Activated CD4-positive, alpha-beta memory T cell treated with anti-CD3 and anti-CD28 coated beads for 36 hours (primary cell): ENCODE measurements around the gene CCS. TPM values are rescaled to one million over a fixed set of nuclear protein-coding genes. Genes with fewer than 3 reads are reported as not detected.

Experiments used
- CTCF ChIA-PET: fragments of 350-600 bp; sonication (Branson Sonifier 250); formaldehyde crosslinking; loops from one replicate; lab custom pipeline; 2021; ENCODE audit warnings: antibody characterized with exemption, inconsistent platforms; lab: Charles Lee
- POLR2A ChIA-PET: fragments of 350-600 bp; sonication (Branson Sonifier 250); formaldehyde crosslinking; loops from one replicate; lab custom pipeline; 2021; ENCODE audit warnings: antibody characterized with exemption; lab: Charles Lee
- DNase-seq: peaks from one replicate; pipeline ENCODE4 v3.0.0-alpha.2; 2020
- H3K27ac Mint-ChIP-seq: one replicate; pipeline ENCODE4 v1.8.0; 2021; ENCODE audit warnings: mixed read lengths
- H3K27me3 Mint-ChIP-seq: one replicate; pipeline ENCODE4 v1.8.0; 2021; ENCODE audit warnings: mixed read lengths
- H3K36me3 Mint-ChIP-seq: one replicate; pipeline ENCODE4 v1.8.0; 2021; ENCODE audit warnings: mixed read lengths
- H3K4me1 Mint-ChIP-seq: one replicate; pipeline ENCODE4 v1.8.0; 2021; ENCODE audit warnings: low read depth, mixed read lengths
- H3K4me3 Mint-ChIP-seq: one replicate; pipeline ENCODE4 v1.8.0; 2021; ENCODE audit warnings: mild to moderate bottlenecking, mixed read lengths
- H3K9me3 Mint-ChIP-seq: one replicate; pipeline ENCODE4 v1.8.0; 2021; ENCODE audit warnings: mixed read lengths
- intact Hi-C: fragments of 100-400 bp; cut with micrococcal nuclease; formaldehyde crosslinking; loops from one replicate; pipeline ENCODE4 v1.15.1; 2023
- total RNA-seq, 2 experiments: library from RNA; stranded (reverse); gene quantifications; one replicate each; pipeline ENCODE4 v1.2.3, GENCODE V29; 2021

The CCS gene
- total RNA-seq, 2 experiments from 2014 or later, result 24.2 to 26.9 TPM

DNA sequence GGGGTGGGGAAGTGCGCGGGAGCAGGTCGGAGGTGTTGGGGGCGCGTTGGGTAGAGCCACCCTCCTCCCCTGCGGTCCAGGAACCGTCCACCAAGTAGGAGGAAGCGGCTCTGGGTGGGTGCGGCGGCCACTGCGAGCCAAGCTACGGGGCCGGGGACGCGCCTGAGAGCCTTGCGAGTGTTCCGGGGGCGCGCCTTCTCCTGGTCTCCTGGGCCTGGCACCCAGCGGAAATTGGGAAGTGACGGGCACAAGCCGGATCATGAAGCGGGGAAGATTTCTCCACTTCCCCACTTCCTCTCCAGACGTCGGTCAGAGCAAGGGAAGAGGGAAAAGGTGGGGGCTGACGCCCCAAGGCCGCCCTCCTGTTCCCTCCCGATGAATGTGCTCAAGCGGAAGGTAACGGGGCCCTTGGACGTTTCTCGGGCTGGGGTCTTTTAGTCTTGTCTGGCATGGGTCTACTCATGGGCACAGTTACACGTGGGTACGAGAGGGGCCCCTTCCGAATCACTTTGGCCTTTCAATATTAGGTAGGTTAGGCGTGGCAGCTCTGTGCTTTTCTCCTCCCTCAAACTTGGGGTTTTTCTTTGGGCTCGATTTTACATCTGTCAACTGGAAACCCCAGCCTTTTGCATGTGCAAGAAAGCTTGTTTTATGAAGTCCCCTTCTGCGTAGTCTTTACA is 24.3 kb downstream of the CCS start:
- Mint-ChIP-seq H3K9me3 (no peaks in the 10 kb centered on the region), H3K27ac (peak overlapping the region; percentile 94), H3K27me3 (no peaks in the 10 kb centered on the region), H3K36me3 (peaks cover 54% of the 10 kb centered on the region), H3K4me1 (peaks cover 42% of the 10 kb centered on the region), H3K4me3 (peak overlapping the region; percentile 91)
- ChIA-PET POLR2A (interaction anchor here (0.7 to 10.8 kb wide), 20 partner anchors 8 to 727 kb away, joined by 3 to 140 read pairs (median 4); partner anchors contain the start of genes CCDC87, CCS, CTSF and DPP3), CTCF (interaction anchor here (0.6 to 3.1 kb wide), 6 partner anchors 21 to 203 kb away, joined by 3 to 23 read pairs (median 7); partner anchors contain the start of genes CCDC87, CCS, RBM4 and RBM4B)
- intact Hi-C loops, result loop anchor here (1.0 to 5.0 kb wide), 2 partner anchors 21 to 225 kb away; partner anchors contain the start of genes RBM4 and RCE1
- peak; percentile 51 for DNase-seq

DNA sequence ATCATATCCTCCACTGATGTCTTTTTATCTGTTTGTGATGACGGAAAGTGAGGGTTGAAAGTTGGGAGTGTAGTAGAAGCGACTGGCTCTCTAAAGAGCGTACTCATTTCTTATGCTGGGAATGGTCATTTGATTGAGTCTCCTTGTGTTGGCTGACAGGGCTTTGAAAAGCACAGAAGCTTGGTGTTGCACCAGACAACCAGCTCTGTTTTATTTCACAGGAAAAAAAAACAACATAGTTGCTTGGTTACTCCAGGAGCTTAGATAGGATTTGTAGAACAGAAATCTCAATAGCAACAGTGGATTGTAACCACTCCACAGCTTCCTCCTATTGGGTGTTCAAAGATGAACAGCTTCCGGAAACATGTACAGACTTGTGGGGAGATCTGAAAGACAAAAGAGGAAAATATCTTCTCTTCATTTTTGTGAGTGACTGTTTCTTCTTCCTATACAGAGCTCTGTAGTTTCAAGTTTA is 26.1 kb downstream of the CCS start:
- H3K4me1 Mint-ChIP-seq, result peaks cover 60% of the 10 kb centered on the region
- ChIA-PET POLR2A (interaction anchor here (0.6 to 10.8 kb wide), 3 partner anchors 20 to 58 kb away, joined by 3 to 140 read pairs (median 7); partner anchors contain the start of genes RBM4 and RBM4B), CTCF (interaction anchor here (1.0 to 3.1 kb wide), 5 partner anchors 18 to 59 kb away, joined by 3 to 23 read pairs (median 8); partner anchors contain the start of genes CCDC87, CCS and RBM4B)
- no peak for DNase-seq
- intact Hi-C loops, result loop anchor here (5.0 kb wide), 1 partner anchor 223 kb away; the partner anchor contains the start of gene RCE1
- H3K27ac Mint-ChIP-seq, result peak overlapping the region; percentile 94
- H3K36me3 Mint-ChIP-seq, result peaks cover 72% of the 10 kb centered on the region
- H3K4me3 Mint-ChIP-seq, result peak overlapping the region; percentile 91
- H3K27me3 Mint-ChIP-seq, result no peaks in the 10 kb centered on the region
- H3K9me3 Mint-ChIP-seq, result no peaks in the 10 kb centered on the region

DNA sequence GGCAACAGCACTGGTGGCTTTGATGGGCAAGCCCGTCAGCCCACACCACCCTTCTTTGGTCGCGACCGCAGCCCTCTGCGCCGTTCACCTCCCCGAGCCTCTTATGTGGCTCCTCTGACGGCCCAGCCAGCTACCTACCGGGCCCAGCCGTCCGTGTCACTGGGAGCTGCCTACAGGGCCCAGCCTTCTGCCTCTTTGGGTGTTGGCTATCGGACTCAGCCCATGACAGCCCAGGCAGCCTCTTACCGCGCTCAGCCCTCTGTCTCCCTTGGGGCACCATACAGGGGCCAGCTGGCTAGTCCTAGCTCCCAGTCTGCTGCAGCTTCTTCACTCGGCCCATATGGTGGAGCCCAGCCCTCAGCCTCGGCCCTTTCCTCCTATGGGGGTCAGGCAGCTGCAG is 31.5 kb downstream of the CCS start:
- Mint-ChIP-seq H3K4me3 (no peak overlapping the region), H3K27ac (no peak overlapping the region), H3K27me3 (no peaks in the 10 kb centered on the region), H3K36me3 (peaks cover 84% of the 10 kb centered on the region), H3K9me3 (no peaks in the 10 kb centered on the region), H3K4me1 (peaks cover 62% of the 10 kb centered on the region)
- no peak for DNase-seq
- intact Hi-C loops, result no loop called here
- ChIA-PET CTCF (interaction anchor here (1.7 kb wide), 1 partner anchor 14 kb away, joined by 6 read pairs; the partner anchor contains the start of gene RBM4), POLR2A (interaction anchor here (1.0 to 10.8 kb wide), 4 partner anchors 8 to 19 kb away, joined by 3 to 140 read pairs (median 6); partner anchors contain the start of genes RBM14 and RBM4)

DNA sequence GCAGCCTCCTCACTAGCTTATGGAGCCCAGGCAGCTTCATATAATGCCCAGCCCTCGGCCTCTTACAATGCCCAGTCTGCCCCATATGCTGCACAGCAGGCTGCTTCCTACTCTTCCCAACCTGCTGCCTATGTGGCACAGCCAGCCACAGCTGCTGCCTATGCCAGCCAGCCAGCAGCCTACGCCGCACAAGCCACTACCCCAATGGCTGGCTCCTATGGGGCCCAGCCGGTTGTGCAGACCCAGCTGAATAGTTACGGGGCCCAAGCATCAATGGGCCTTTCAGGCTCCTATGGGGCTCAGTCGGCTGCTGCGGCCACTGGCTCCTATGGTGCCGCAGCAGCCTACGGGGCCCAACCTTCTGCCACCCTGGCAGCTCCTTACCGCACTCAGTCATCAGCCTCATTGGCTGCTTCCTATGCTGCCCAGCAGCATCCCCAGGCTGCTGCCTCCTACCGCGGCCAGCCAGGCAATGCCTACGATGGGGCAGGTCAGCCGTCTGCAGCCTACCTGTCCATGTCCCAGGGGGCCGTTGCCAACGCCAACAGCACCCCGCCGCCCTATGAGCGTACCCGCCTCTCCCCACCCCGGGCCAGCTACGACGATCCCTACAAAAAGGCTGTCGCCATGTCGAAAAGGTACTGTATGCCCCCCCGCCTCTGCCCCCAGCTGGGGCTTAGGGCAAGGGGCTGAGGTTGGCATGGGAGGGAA is 32.2 kb downstream of the CCS start:
- intact Hi-C loops, result no loop called here
- peaks cover 85% of the 10 kb centered on the region for H3K36me3 Mint-ChIP-seq
- no peak for DNase-seq
- CTCF ChIA-PET, result no interaction called here
- H3K4me3 Mint-ChIP-seq, result no peak overlapping the region
- H3K4me1 Mint-ChIP-seq, result peaks cover 61% of the 10 kb centered on the region
- POLR2A ChIA-PET, result interaction anchor here (1.0 to 10.8 kb wide), 4 partner anchors 9 to 20 kb away, joined by 3 to 140 read pairs (median 6); partner anchors contain the start of genes RBM14 and RBM4
- H3K9me3 Mint-ChIP-seq, result no peaks in the 10 kb centered on the region
- H3K27me3 Mint-ChIP-seq, result no peaks in the 10 kb centered on the region
- H3K27ac Mint-ChIP-seq, result no peak overlapping the region

DNA sequence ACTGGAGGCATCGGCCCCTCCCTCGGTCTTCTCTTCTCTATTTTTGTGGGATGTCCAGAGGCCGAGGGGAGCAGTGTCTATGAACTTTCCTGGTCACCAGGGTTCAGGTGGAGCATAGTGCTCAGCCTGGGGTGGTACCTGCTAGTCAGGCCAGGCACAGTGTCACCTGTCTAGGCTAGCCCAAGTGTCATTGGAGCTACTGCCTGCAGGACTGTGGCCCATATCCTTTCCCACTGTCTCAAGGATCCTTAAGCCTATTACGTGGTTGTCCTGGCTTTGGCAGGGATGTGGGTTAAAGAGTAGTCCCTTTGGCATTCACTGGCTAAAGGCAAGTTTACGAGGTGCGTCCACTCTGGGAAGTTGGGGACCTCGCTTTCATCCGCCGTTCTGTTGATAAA is 32.8 kb downstream of the CCS start:
- ChIA-PET POLR2A (interaction anchor here (1.9 to 10.8 kb wide), 2 partner anchors 9 to 13 kb away, joined by 8 to 140 read pairs; partner anchors contain the start of genes RBM14 and RBM4), CTCF (no interaction called here)
- H3K9me3 Mint-ChIP-seq, result no peaks in the 10 kb centered on the region
- intact Hi-C loops, result no loop called here
- H3K27ac Mint-ChIP-seq, result no peak overlapping the region
- H3K4me3 Mint-ChIP-seq, result no peak overlapping the region
- peaks cover 58% of the 10 kb centered on the region for H3K4me1 Mint-ChIP-seq
- peaks cover 82% of the 10 kb centered on the region for H3K36me3 Mint-ChIP-seq
- H3K27me3 Mint-ChIP-seq, result no peaks in the 10 kb centered on the region
- DNase-seq, result no peak

DNA sequence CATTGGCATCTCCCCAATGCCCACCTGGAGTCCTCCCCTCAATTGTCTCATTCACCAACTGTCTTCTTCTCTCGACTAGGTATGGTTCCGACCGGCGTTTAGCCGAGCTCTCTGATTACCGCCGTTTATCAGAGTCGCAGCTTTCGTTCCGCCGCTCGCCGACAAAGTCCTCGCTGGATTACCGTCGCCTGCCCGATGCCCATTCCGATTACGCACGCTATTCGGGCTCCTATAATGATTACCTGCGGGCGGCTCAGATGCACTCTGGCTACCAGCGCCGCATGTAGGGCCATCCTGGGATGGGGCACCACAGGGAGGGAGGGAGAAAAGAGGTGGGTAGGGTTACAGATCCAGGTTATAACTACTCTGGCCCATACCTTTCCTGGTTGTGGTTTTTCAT is 33.4 kb downstream of the CCS start:
- ChIA-PET CTCF (interaction anchor here (0.6 to 1.6 kb wide), 2 partner anchors 12 to 232 kb away, joined by 3 to 5 read pairs; partner anchors contain the start of gene RBM4), POLR2A (interaction anchor here (10.8 kb wide), 1 partner anchor 13 kb away, joined by 140 read pairs; the partner anchor contains the start of gene RBM4)
- Mint-ChIP-seq H3K27ac (no peak overlapping the region), H3K36me3 (peaks cover 79% of the 10 kb centered on the region), H3K4me3 (no peak overlapping the region), H3K4me1 (peaks cover 53% of the 10 kb centered on the region), H3K27me3 (no peaks in the 10 kb centered on the region), H3K9me3 (no peaks in the 10 kb centered on the region)
- intact Hi-C loops, result no loop called here
- no peak for DNase-seq

DNA sequence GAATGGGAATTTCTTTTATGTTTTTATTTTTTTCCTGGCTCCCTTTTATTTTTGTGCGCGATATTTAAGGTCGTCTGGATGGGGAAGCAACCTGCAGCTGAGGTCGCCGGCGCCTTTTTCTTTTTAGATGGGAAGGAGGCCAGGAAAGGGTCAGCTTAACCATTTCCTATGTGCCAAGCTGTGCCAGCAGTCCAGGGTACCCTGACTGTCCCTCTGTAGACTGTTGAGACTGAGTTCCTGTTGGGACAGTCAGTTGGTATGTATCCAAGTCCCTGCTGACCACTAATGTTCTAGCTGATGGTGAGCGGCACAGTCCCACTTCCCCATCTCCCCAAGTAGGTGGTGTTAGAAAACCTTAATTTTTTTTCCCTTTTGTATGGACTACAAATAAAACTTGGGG is 33.9 kb downstream of the CCS start:
- intact Hi-C loops, result no loop called here
- H3K36me3 Mint-ChIP-seq, result peaks cover 82% of the 10 kb centered on the region
- no peaks in the 10 kb centered on the region for H3K27me3 Mint-ChIP-seq
- POLR2A ChIA-PET, result interaction anchor here (0.8 to 2.7 kb wide), 2 partner anchors 9 to 11 kb away, joined by 4 to 14 read pairs; partner anchors contain the start of gene RBM4
- CTCF ChIA-PET, result interaction anchor here (0.6 to 1.6 kb wide), 3 partner anchors 10 to 232 kb away, joined by 3 to 5 read pairs (median 3); partner anchors contain the start of gene RBM4
- no peaks in the 10 kb centered on the region for H3K9me3 Mint-ChIP-seq
- no peak for DNase-seq
- H3K4me3 Mint-ChIP-seq, result no peak overlapping the region
- H3K4me1 Mint-ChIP-seq, result peaks cover 51% of the 10 kb centered on the region
- no peak overlapping the region for H3K27ac Mint-ChIP-seq

DNA sequence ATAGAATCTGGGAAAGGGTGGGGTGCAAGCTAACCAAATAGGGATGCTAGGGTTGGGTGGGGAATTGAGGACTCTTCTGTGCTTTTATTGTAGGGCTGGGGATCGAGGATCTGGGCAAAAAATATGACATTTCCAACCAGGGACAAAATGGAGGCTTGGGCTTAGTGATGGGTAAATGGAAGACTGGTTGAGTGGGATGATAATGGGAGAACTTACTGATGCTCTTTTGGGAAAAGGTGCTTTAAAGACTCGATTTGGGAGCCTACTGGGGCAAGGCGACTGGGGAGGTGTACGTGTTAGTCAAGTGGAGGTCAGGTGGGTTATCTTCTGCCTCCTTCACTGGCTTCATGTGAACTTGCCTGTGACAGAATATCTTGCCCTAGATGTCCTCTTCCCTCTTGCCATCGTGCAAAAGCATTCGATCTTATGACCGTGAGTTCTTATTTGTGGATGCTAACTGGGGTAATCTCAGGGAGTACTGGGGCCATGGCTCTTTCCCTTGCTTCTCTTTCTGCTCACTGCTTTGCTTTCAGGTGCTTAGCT is 35.1 kb downstream of the CCS start:
- Mint-ChIP-seq H3K4me3 (no peak overlapping the region), H3K4me1 (peaks cover 43% of the 10 kb centered on the region), H3K9me3 (no peaks in the 10 kb centered on the region), H3K36me3 (peaks cover 80% of the 10 kb centered on the region), H3K27me3 (no peaks in the 10 kb centered on the region), H3K27ac (no peak overlapping the region)
- ChIA-PET POLR2A (interaction anchor here (2.7 kb wide), 1 partner anchor 10 kb away, joined by 14 read pairs; the partner anchor contains the start of gene RBM4), CTCF (interaction anchor here (1.4 to 1.6 kb wide), 2 partner anchors 8 to 10 kb away, joined by 3 to 5 read pairs; partner anchors contain the start of gene RBM4)
- no peak for DNase-seq
- intact Hi-C loops, result no loop called here

DNA sequence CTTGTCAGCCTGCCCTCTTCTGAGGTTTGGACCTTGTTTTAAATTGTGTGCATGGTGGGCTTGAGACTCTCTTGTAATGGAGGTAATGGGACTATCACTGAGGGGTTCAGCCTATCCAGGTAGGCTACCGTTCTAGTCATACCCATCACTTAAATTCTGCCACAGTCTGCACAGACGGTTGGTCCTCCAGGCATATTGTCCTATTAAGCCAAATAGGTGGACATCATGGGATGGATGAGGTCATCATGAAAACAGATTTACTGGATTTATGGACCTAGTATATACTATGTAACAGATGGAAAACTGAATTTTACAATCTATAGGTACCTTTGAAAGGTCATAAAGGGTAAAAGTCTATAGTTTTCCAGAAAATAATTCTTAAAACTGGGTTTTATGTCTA is 36.4 kb downstream of the CCS start:
- Mint-ChIP-seq H3K4me3 (no peak overlapping the region), H3K27me3 (no peaks in the 10 kb centered on the region), H3K9me3 (no peaks in the 10 kb centered on the region), H3K27ac (no peak overlapping the region), H3K4me1 (peaks cover 37% of the 10 kb centered on the region), H3K36me3 (peaks cover 73% of the 10 kb centered on the region)
- CTCF ChIA-PET, result interaction anchor here (1.1 kb wide), 1 partner anchor 9 kb away, joined by 3 read pairs; the partner anchor contains the start of gene RBM4
- POLR2A ChIA-PET, result interaction anchor here (1.4 to 2.7 kb wide), 2 partner anchors 9 to 13 kb away, joined by 3 to 14 read pairs; partner anchors contain the start of genes RBM14 and RBM4
- intact Hi-C loops, result no loop called here
- no peak for DNase-seq

DNA sequence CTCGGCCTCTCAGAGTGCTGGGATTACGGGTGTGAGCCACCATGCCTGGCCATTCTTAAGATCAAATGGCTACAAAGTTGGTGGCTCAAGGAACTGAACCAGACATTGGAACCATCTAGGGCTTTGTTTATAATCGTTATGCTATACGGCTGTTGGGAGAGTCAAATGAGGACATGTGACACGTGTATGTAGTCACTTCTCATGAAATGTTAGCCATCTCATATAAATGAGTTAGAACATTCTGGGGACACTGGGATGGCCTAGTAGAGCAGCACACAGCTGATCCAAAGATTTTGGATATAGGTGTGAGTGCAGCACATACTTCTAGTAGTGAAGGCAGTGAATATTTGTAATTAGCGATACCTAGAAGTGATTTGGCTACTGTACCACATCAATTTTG is 38.9 kb downstream of the CCS start:
- DNase-seq, result no peak
- intact Hi-C loops, result no loop called here
- Mint-ChIP-seq H3K9me3 (no peaks in the 10 kb centered on the region), H3K4me1 (peaks cover 43% of the 10 kb centered on the region), H3K27me3 (no peaks in the 10 kb centered on the region), H3K36me3 (peaks cover 54% of the 10 kb centered on the region), H3K27ac (peak overlapping the region; percentile 14), H3K4me3 (no peak overlapping the region)
- POLR2A ChIA-PET, result interaction anchor here (1.2 kb wide), 1 partner anchor 9 kb away, joined by 4 read pairs; no protein-coding TSS in a partner anchor
- CTCF ChIA-PET, result interaction anchor here (0.6 kb wide), 1 partner anchor 49 kb away, joined by 3 read pairs; no protein-coding TSS in a partner anchor

DNA sequence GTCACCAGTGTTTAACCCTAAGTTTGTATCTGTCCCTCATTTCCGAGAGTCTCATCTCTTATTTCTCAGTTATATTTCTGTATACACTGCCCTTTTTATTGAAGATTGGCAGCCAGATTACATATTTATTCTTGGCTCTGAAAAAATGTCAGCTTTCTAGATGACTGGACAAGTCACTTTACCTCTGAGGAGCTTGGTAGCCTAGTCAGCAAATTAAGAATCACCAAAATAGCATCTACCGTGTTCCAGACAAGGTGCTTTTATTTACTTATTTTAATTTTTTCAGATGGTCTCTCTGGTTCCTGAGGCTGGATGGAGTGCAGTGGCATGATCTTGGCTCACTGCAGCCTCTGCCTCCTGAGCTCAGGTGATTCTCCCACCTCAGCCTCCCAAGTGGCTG is 40.0 kb downstream of the CCS start:
- CTCF ChIA-PET, result no interaction called here
- Mint-ChIP-seq H3K9me3 (no peaks in the 10 kb centered on the region), H3K27ac (no peak overlapping the region), H3K4me3 (no peak overlapping the region), H3K4me1 (peaks cover 45% of the 10 kb centered on the region), H3K36me3 (peaks cover 44% of the 10 kb centered on the region), H3K27me3 (no peaks in the 10 kb centered on the region)
- POLR2A ChIA-PET, result interaction anchor here (1.6 kb wide), 1 partner anchor 45 kb away, joined by 4 read pairs; the partner anchor contains the start of gene RBM4B
- intact Hi-C loops, result no loop called here
- DNase-seq, result no peak
